ENCODE results near the gene NTM.

NTM gene

GRCh38 chr11:132036746-132037466 is 666.5 kb downstream of the NTM start:
- H4K20me1 ChIP-seq (ENCODE audit: insufficient read depth, low read length) = no peaks in the 10 kb centered on the region
- no peak overlapping the region for H3K4me3 ChIP-seq (ENCODE audit: low read length)
- no peak overlapping the region for H3K4me2 ChIP-seq (ENCODE audit: low read length)
- H3K79me2 ChIP-seq (ENCODE audit: low read length) = no peaks in the 10 kb centered on the region
- H2AFZ ChIP-seq (ENCODE audit: low read depth, low read length) = no peak overlapping the region
- TF ChIP-seq CTCF (IDR thresholded peaks at IDR 0.05; ENCODE audit: low read depth, low read length) = no peak
- no peak for TF ChIP-seq EZH2phosphoT487 (IDR thresholded peaks at IDR 0.05; ENCODE audit: low read depth)
- H3K36me3 ChIP-seq (replicated peaks; ENCODE audit: low read depth, low read length) = no peaks in the 10 kb centered on the region
- H3K9ac ChIP-seq (ENCODE audit: low read length) = no peak overlapping the region
- H3K4me1 ChIP-seq (ENCODE audit: low read length) = no peaks in the 10 kb centered on the region
- no peaks in the 10 kb centered on the region for H3K9me3 ChIP-seq (ENCODE audit: insufficient read depth, low read length)
- H3K27me3 ChIP-seq (ENCODE audit: low read depth, low read length) = peaks cover 20% of the 10 kb centered on the region
- H3K27ac ChIP-seq (ENCODE audit: low read length) = no peak overlapping the region

GRCh38 chr11:132037467-132037862 is 667.0 kb downstream of the NTM start:
- Histone ChIP-seq H3K27ac (ENCODE audit: low read length) (no peak overlapping the region), H2AFZ (ENCODE audit: low read depth, low read length) (no peak overlapping the region), H3K27me3 (ENCODE audit: low read depth, low read length) (peaks cover 20% of the 10 kb centered on the region), H3K9me3 (ENCODE audit: insufficient read depth, low read length) (no peaks in the 10 kb centered on the region), H4K20me1 (ENCODE audit: insufficient read depth, low read length) (no peaks in the 10 kb centered on the region), H3K36me3 (replicated peaks; ENCODE audit: low read depth, low read length) (no peaks in the 10 kb centered on the region), H3K4me3 (ENCODE audit: low read length) (no peak overlapping the region), H3K9ac (ENCODE audit: low read length) (no peak overlapping the region), H3K4me1 (ENCODE audit: low read length) (no peaks in the 10 kb centered on the region), H3K4me2 (ENCODE audit: low read length) (no peak overlapping the region), H3K79me2 (ENCODE audit: low read length) (no peaks in the 10 kb centered on the region)
- no peak for TF ChIP-seq CTCF (IDR thresholded peaks at IDR 0.05; ENCODE audit: low read depth, low read length)
- TF ChIP-seq EZH2phosphoT487 (IDR thresholded peaks at IDR 0.05; ENCODE audit: low read depth) = no peak

GRCh38 chr11:132037956-132038355 is 667.5 kb downstream of the NTM start:
- Histone ChIP-seq H3K27ac (ENCODE audit: low read length) (no peak overlapping the region), H3K4me2 (ENCODE audit: low read length) (no peak overlapping the region), H3K9me3 (ENCODE audit: insufficient read depth, low read length) (no peaks in the 10 kb centered on the region)

GRCh38 chr11:132039521-132039920 is 669.1 kb downstream of the NTM start:
- Histone ChIP-seq H3K4me1 (ENCODE audit: low read length) (no peaks in the 10 kb centered on the region), H3K9me3 (ENCODE audit: insufficient read depth, low read length) (no peaks in the 10 kb centered on the region), H4K20me1 (ENCODE audit: insufficient read depth, low read length) (no peaks in the 10 kb centered on the region), H3K27ac (ENCODE audit: low read length) (no peak overlapping the region), H3K36me3 (replicated peaks; ENCODE audit: low read depth, low read length) (no peaks in the 10 kb centered on the region), H2AFZ (ENCODE audit: low read depth, low read length) (no peak overlapping the region), H3K4me2 (ENCODE audit: low read length) (no peak overlapping the region), H3K9ac (ENCODE audit: low read length) (no peak overlapping the region), H3K4me3 (ENCODE audit: low read length) (no peak overlapping the region), H3K27me3 (ENCODE audit: low read depth, low read length) (peaks cover 8% of the 10 kb centered on the region), H3K79me2 (ENCODE audit: low read length) (no peaks in the 10 kb centered on the region)
- no peak for TF ChIP-seq CTCF (IDR thresholded peaks at IDR 0.05; ENCODE audit: low read depth, low read length)
- TF ChIP-seq EZH2phosphoT487 (IDR thresholded peaks at IDR 0.05; ENCODE audit: low read depth) = no peak

More at GRCh38 chr11:132037956-132038355, 667.5 kb downstream of the NTM start:
- Histone ChIP-seq H3K9ac (ENCODE audit: low read length) (no peak overlapping the region), H4K20me1 (ENCODE audit: insufficient read depth, low read length) (no peaks in the 10 kb centered on the region), H3K27me3 (ENCODE audit: low read depth, low read length) (peaks cover 18% of the 10 kb centered on the region), H3K36me3 (replicated peaks; ENCODE audit: low read depth, low read length) (no peaks in the 10 kb centered on the region), H3K4me1 (ENCODE audit: low read length) (no peaks in the 10 kb centered on the region), H3K4me3 (ENCODE audit: low read length) (no peak overlapping the region), H2AFZ (ENCODE audit: low read depth, low read length) (no peak overlapping the region), H3K79me2 (ENCODE audit: low read length) (no peaks in the 10 kb centered on the region)
- TF ChIP-seq EZH2phosphoT487 (IDR thresholded peaks at IDR 0.05; ENCODE audit: low read depth) (no peak), CTCF (IDR thresholded peaks at IDR 0.05; ENCODE audit: low read depth, low read length) (no peak)

Measured in OCI-LY3 (cell line).